HG03196 (cell line): ENCODE measurements around the gene OR1F1.
"Not testable (repeated sequence)": the region's sequence is repeated elsewhere in the genome, so short reads cannot be mapped to it uniquely, and the experiment has no call there.

Source experiments
- ATAC-seq: cut with Tn5 transposase; IDR thresholded peaks from one replicate; pipeline ENCODE4 v1.9.1; 2021; ENCODE audit not compliant: unreplicated experiment

Gene OR1F1

DNA sequence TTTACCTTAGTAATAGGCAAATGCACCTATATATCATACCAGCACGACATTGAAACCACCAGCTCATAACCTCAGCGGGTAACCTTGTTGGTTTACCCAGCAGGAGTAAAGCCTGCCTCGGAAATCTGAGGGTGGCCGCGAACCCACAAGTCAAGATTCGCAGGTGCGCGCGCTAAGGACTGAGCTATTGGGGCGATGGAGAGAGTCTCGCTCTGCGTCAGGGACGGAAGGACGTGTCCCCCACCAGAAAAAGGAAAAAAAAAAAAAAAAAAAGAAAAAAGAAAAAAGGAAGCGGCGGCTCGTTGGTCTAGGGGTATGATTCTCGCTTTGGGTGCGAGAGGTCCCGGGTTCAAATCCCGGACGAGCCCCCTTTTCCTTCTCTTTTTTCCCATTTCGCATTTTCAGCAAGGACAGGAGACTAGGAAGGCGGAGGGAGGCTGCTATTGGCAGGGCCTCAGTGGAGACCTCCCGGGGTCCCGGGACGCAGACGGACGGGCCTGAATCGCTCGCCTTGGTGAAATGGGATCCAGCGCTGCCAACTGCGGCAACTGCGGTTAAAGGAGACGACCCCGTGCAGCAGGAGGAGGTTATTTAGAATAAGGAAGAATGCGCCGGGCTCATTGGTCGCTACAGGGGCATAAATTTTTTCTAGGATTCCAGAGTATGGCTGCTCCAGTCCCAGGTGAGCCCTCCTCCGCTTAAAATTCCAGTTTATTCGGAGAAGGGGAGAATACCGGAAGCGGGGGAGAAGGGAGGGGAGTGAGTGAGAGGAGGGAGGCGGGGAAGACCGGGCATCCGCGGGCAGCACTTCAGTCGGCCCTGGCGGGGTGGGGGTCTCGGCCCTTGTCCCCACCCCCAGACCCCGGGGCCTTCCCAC, at the start of gene OR1F1:
Gene OR1F1, plus strand, starts transcription at position 407 of the 877 bp plus-strand sequence.
- no peak for ATAC-seq

DNA sequence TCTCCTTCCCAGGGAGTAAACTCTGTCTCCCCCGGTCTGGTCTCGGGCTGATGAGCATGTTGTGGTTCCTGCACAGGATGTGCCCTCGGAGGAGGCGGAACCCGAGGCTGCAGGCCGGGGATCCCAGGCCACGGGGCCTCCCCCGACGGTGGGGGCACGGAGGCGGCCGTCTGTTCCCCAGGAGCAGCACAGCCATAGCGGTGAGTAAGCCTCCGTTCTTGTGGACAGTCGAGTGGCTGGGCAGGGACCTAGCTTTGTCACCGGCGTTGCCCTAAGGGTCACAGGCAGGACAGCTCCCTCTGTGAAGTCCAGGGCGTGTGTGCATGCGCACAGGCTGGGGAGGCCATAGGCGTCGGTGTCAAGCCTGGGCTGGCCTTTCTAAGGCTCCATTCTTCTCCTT, 49.7 kb upstream of the OR1F1 start:
- no peak for ATAC-seq

DNA sequence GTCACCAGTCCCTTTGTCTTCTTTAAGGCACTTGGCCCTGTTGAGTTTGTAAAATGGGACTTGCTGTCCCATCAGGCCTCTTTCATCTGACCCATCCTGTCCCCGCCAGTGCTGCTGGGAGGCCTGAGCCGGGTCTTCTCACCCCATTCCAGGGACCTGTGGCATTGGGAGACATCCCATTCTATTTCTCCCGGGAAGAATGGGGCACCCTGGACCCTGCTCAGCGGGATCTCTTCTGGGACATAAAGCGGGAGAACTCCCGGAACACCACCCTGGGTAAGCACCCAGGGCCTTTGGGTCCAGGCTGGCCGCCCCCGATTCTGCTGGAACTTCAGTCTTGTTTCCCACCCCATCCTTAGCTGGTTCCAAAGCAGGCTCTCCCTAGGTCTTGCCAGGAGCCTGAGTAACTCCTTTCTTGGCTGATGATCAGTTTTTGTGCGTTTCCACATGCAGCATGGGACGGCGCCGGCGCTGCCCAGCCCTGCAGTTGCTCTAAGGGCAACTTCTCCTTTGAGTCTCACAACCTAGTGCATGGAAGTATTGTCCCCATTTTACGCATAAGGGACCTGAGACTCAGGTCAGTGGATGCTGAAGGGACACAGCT, 49.1 kb upstream of the OR1F1 start:
- no peak for ATAC-seq

DNA sequence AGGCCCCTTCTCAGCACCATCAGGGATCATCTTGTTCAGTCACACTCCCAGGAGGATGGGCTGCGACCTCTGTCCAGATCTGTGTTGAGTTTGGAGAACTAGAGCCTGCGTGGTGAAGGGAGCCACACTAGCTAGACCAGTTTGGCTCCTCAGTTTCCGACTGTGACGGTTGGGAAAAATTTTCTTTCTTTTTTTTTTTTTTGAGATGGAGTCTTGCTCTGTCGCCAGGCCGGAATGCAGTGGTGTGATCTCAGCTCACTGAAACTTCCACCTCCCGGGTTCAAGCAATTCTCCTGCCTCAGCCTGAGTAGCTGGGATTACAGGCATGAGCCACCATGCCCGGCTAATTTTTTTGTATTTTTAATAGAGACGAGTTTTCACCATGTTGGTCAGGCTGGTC, 48.4 kb upstream of the OR1F1 start:
- not testable (repeated sequence) for ATAC-seq

DNA sequence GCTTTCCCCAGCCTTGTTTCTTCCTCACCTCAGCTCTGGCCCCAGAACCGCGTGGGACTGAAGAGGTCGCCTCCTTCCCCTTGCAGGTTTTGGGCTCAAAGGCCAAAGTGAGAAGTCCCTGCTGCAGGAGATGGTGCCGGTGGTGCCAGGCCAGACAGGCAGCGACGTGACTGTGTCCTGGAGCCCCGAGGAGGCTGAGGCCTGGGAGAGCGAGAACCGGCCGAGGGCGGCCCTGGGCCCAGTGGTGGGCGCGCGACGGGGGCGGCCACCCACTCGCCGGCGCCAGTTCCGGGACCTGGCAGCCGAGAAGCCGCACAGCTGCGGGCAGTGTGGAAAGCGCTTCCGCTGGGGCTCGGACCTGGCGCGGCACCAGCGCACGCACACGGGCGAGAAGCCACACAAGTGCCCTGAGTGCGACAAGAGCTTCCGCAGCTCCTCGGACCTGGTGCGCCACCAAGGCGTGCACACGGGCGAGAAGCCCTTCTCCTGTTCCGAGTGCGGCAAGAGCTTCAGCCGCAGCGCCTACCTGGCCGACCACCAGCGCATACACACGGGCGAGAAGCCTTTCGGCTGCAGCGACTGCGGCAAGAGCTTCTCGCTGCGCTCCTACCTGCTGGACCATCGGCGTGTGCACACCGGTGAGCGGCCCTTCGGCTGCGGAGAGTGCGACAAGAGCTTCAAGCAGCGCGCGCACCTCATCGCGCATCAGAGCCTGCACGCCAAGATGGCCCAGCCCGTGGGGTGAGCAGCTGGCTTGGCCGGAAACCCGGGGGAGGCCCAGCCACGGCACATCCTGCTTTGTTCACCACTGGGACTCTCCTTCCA, 47.2 kb upstream of the OR1F1 start:
- no peak for ATAC-seq

DNA sequence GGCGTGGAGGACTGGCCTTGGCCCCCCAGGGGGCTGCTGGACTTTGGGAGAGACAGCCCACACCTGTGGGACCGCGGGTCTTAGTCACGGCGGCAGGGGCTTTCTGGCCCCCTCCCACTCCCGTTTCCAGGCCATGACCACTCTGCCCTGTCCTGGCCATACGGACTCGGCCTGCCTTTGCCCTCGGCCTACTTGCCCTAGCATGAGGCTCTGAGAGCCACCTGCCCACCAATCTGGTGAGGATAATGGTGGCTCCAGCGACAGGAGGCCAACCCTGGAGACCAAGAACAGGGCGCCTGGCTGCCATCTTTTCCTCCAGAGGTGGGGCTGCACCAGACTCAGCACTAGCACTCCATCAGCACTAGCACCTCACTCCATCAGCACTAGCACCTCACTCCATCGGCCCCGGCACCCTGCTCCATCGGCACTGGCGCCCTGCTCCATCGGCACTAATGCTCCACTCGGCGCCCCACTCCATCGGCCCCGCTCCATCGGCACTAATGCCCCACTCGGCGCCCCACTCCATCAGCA, 46.2 kb upstream of the OR1F1 start:
- no peak for ATAC-seq

DNA sequence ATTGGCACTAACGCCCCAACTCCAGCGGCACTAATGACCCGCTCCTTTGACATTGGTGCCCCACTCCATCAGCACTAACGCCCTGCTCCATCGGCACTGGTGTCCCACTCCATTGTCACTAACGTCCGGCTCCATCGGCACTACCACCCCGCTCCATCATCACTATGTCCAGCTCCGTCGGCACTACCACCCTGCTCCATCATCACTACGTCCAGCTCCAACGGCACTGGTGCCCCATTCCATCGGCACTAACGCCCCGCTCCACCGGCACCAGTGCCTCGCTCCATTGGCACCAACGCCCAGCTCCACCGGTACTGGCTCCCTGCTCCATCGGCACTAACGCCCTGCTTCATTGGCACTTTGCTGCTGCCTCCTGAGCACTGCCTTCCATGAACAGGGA, 45.7 kb upstream of the OR1F1 start:
- ATAC-seq = no peak

DNA sequence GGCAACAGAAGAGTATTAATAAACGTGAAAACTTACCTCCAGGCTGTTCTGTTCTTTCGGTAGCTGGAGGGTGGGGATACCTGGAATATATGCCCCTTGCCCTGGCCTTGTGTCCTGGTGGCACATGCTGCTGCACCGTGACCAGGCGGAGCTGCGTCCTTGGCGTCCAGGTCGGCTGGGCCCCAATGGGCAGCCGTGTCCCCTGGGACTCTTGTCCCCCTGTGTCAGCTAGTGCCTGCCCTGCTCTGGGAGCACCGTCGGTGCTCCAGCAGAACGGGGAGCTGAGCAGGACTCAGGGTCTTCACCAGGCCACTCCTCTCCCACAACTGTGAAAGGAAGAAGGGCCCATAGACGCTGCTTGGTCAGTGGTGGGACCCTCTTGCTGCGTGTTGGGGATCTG, 45.2 kb upstream of the OR1F1 start:
- no peak for ATAC-seq

DNA sequence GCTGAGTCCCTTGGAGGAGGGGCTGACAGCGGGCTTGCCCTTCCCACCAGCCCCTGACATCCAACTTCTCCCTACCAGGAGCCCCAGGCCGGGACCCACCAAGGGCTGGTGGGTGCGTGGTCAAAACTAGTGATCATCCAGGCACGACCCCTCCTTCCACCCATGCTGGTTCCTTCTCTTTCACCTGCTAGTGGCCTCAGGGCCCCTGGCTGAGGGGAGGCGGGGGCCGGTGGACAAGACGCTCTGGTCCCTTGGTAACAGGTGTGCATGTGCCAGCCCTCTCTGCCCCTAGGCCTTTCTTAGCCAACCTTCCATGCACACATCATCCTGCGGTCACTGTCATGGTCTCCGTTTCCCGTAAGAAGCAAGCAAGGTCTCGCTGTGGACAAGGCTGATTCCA, 44.8 kb upstream of the OR1F1 start:
- no peak for ATAC-seq

DNA sequence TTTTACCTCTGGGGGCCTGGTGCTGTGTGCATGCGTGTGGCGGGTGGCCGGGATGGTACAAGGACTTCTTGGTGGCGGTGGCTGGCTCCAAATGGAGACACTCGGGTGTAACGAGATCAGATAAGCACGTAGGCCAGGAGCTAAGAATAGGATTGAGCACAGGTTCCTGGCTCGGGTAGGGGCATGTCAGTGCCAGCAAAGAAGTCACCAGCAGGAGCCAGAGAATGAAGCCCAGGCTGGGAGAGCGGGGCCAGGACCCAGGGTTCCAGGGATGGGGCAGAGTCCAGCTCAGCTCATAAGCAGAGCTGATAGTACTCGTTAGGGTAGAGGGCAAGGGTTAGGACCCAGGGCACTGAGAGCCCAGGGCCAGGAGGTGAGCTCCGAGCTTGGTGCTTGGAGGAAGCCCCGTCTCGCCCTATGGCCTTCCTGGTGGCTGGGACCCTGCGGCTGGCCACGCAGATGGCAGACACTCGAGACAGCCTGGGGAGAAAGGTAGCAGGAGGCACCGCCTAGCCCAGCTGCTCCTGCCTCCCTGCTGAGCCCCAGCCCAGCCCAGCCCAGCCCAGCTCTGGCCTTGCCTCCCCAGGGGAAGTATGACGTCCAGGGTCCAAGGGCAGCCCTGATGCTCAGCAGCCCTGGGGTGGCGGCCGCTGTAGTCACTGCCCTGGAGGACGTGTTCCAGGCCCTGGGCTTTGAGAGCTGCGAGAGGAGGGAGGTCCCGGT, 44.2 kb upstream of the OR1F1 start:
- no peak for ATAC-seq

DNA sequence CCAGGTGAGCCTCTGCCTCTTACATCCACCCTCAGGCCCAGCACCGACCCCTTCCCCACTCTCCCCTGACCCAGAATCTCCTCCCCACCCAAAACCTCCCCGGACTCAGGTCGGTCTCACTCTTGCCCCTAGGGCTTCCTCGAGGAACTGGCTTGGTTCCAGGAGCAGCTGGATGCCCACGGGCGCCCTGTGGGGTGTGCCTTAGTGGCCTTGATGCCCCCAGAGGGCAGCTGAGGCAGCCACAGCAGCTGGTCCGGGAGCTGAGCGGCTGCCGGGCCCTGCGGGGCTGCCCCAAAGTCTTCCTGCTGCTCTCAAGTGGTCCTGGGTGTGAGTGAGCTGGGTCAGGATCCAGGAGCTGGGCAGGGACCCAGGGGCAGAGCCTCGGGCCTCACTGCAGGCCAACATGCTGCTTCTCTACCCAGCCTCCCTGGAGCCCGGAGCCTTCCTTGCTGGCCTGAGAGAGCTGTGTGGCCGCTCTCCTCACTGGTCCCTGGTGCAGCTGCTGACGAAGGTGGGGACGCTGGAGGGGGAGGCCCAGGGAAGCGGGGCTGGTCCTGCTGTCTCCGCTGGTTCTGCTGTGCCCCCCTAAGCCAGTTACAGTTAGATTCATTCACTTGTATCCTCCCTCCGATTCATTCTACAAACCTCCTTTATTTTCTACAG, 43.6 kb upstream of the OR1F1 start:
- ATAC-seq = no peak

DNA sequence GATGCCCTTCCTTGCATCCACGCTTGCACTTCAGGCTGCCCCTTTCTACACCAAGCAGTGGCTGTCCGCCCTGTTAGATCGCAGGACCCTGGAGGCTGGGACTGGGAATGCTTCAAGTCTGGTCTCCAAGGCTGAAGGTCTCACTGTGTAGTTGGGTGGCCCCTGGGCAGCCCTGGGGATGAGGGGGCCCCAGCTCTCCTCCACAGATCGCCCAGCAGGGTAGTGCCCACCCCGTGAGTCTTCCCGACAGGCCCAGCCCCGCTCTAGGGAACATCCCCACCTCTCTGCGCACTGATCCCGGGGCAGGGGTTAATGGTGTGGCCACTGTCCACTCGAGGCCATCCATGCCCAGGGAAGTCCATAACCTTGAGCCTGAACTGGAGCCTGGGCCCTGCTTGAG, 42.9 kb upstream of the OR1F1 start:
- ATAC-seq = no peak

DNA sequence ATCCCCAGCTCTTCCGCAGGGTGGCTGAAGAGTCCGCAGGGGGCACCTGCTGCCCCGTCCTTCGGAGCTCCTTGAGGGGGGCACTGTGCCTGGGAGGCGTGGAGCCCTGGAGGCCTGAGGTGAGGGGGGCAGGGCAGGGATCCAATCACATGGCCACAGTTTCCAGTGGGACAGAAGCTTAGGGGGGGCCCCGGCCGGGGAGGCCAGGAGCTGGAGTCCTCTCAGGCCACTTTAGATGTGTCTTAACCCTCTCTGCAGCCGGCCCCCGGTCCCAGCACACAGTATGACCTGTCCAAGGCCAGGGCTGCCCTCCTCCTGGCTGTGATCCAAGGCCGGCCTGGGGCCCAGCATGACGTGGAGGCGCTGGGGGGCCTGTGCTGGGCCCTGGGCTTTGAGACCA, 42.3 kb upstream of the OR1F1 start:
- no peak for ATAC-seq

DNA sequence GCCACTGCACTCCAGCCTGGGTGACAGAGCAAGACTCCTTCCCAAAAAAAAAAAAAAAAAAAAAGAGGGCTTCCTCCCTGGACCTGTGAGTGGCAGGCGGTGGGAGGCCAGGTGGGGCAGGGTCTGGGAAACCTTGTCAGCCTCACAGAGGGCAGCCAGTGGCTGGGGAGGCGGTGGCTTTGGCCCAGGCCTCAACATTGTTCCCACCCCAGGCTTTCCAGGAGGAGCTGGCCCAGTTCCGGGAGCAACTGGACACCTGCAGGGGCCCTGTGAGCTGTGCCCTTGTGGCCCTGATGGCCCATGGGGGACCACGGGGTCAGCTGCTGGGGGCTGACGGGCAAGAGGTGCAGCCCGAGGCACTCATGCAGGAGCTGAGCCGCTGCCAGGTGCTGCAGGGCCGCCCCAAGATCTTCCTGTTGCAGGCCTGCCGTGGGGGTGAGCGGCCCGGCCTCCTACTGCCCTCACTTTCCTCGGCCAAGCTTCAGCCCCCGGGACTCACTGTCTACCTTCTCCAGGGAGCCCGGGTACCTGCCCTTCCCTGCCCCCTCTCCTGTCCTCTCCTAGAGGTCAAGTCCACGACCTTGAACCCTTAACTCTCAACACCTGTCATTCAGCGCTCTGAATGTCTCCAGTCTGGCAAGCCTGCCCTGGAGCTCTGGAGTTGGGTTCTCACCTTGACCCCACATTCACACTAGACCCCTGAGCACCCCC, 40.8 kb upstream of the OR1F1 start:
- no peak for ATAC-seq

DNA sequence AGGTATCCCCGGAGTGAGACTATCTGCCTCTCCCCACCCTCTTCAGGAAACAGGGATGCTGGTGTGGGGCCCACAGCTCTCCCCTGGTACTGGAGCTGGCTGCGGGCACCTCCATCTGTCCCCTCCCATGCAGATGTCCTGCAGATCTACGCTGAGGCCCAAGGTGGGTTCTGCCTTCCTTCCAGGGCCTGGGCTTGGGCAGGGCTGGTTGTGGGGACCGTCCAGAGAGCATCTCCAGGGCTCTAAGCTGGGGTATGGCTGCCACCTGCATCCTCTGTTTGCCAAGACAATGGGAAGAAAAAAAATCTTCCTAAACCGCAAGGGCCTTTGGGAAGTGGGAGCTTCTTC, 40.3 kb upstream of the OR1F1 start:
- ATAC-seq = no peak

DNA sequence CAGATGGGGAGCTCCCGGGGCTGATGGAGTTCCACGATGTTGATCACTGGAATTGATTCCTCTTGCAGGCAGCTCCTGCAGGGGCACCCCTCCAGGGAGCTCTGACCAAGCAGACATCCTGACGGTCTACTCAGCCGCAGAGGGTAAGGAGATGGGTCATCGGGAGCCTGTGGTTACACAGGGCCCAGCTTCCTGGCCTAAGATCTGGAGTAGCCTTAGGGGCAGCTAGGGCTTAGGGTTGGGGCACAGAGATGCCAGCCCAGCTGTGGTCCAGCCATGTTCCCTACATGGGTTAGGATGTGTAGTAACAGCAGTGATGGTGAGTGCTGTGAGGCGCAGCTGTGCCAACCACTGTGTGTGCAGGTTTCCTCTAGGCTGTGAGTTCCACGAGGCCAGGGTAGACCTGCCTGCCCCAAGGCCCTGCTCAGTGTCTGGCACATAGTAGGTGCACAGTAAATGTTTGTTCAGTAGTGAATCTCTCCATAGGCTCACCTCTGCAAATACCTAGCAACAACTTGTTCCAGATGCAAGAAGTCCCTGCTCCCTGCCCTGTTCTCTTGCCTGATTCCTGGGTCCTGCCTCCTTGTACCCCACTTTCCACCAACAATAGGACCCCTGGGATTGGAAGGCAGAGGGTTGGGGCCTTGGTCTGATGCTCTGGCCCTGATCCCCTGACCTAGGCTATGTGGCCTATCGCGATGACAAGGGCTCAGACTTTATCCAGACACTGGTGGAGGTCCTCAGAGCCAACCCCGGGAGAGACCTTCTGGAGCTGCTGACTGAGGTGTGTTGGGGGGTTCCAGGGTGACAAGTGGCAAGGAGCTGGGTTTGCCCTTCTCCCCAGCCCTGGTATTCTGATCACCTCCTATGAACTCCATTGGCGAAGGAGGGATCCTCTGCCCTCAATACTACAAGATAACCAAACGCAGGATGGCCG, 39.5 kb upstream of the OR1F1 start:
- no peak for ATAC-seq

DNA sequence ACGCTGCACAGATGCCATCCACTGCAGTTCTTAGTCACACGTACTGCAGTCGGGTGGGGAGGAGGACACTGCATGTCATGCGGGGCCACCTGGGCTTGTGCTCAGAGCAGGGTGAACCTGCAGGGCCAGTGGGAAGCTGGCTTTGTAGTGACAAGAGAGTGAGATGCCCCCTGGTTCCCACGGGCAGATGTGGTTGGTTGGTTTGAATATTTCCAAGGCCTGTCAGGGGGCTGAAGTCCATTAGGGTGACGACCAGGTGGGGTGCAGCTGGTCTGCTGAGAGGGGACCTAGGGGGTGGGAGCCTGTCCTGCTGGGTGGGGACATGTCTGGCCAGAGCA, 38.8 kb upstream of the OR1F1 start:
- ATAC-seq = no peak

DNA sequence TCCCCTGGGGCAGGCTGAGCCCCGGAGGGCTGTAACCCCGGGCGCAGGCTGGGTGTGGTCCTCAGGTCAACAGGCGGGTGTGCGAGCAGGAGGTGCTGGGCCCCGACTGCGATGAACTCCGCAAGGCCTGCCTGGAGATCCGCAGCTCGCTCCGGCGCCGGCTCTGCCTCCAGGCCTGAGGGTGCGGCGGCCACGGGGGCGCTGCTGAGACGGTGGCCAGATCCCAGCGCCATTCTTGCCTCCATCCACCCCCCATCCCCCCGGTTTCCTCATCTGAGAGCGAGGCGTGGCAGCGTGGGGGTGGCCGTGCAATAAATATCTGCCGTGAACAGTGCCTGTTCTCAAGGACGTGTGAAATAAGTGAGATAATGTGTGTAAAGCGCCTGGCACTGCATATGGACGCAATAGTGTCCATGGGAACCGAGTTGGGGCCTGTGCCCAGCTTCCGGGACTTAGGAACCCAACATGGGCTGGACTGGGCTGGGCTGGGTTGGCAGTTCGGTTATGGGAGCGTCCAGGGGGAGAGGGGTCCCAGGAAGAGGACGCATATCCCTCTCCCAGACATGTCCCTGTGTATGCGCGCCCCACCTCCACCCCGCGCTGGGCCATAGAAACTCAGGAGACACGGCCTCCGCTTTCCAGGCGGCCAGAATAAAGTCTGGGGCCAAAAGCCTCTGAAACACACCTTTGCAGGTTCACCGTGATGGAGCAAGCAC, 38.2 kb upstream of the OR1F1 start:
- ATAC-seq = no peak
